OCI-LY7 (cell line): ENCODE results near the gene MKNK2. TPM values are rescaled to one million over a fixed set of nuclear protein-coding genes. Genes with fewer than 3 reads are reported as not detected.

ENCODE experiments used
- BruUV-seq: library from RNA; stranded (reverse); fragments of 400-500 nt; replicated peaks from 2 replicates; lab custom pipeline; 2021; lab: Mats Ljungman, UMichigan
- CTCF ChIA-PET: fragments of 300-600 bp; sonication (Branson Sonifier 250); formaldehyde crosslinking; loops from one replicate; lab custom pipeline; 2022; ENCODE audit warnings: antibody characterized with exemption; ENCODE audit not compliant: unreplicated experiment; lab: Charles Lee
- POLR2A ChIA-PET: fragments of 300-600 bp; sonication (Branson Sonifier 250); formaldehyde crosslinking; loops from one replicate; lab custom pipeline; 2022; ENCODE audit warnings: antibody characterized with exemption; lab: Charles Lee
- DNase-seq: peaks from one replicate; pipeline ENCODE4 v3.0.0-alpha.2; 2015; ENCODE audit warnings: low spot score
- H2AFZ ChIP-seq: fragments of 200-600 bp; sonication (generic), shearing (Covaris generic); 2 replicates; pipeline ENCODE4 v1.6.1; 2014; ENCODE audit warnings: mild to moderate bottlenecking, antibody characterized with exemption, low read length, moderate library complexity
- H3K27ac ChIP-seq: fragments of 200-600 bp; sonication (generic); 2 replicates; pipeline ENCODE4 v1.5.1; 2014; ENCODE audit warnings: mixed run types, low read depth, mild to moderate bottlenecking, moderate library complexity, low read length, inconsistent platforms; ENCODE audit not compliant: poor library complexity, severe bottlenecking
- H3K36me3 ChIP-seq: fragments of 200-600 bp; sonication (generic); 2 replicates; pipeline ENCODE4 v1.6.1; 2014; ENCODE audit warnings: mild to moderate bottlenecking, antibody characterized with exemption, low read length, moderate library complexity, mixed read lengths; ENCODE audit not compliant: insufficient read depth
- H3K4me1 ChIP-seq: fragments of 200-600 bp; sonication (generic); 2 replicates; pipeline ENCODE4 v1.5.1; 2014; ENCODE audit warnings: mild to moderate bottlenecking, low read length; ENCODE audit not compliant: insufficient read depth, poor library complexity, severe bottlenecking
- H3K4me2 ChIP-seq: fragments of 200-600 bp; sonication (generic); 2 replicates; pipeline ENCODE4 v1.6.1; 2014; ENCODE audit warnings: mild to moderate bottlenecking, low read length
- H3K4me3 ChIP-seq: fragments of 200-600 bp; sonication (generic); 2 replicates; pipeline ENCODE4 v1.5.1; 2014; ENCODE audit warnings: mild to moderate bottlenecking, low read depth, low read length; ENCODE audit not compliant: poor library complexity, severe bottlenecking
- H3K79me2 ChIP-seq: fragments of 200-600 bp; sonication (generic); 2 replicates; pipeline ENCODE4 v1.6.1; 2016; ENCODE audit warnings: low read depth, mild to moderate bottlenecking, low read length, moderate library complexity, mixed read lengths; ENCODE audit not compliant: insufficient read depth
- H3K9me2 ChIP-seq: fragments of 200-600 bp; sonication (generic); 2 replicates; pipeline ENCODE4 v1.6.1; 2016; ENCODE audit warnings: mild to moderate bottlenecking, low read length, mixed read lengths; ENCODE audit not compliant: insufficient read depth
- H3K9me3 ChIP-seq: fragments of 200-600 bp; sonication (generic); 2 replicates; pipeline ENCODE4 v1.6.1; 2014; ENCODE audit warnings: mild to moderate bottlenecking, mixed run types, low read length, mixed read lengths
- H4K20me1 ChIP-seq: fragments of 200-600 bp; sonication (generic); 2 replicates; pipeline ENCODE4 v1.6.1; 2014; ENCODE audit warnings: mild to moderate bottlenecking, antibody characterized with exemption, low read length, moderate library complexity, mixed read lengths; ENCODE audit not compliant: insufficient read depth
- EZH2phosphoT487 ChIP-seq: fragments of 200-600 bp; sonication (generic); IDR thresholded peaks from 2 replicates; pipeline ENCODE4 v1.6.1; 2018; ENCODE audit warnings: low read depth, borderline replicate concordance, mild to moderate bottlenecking, mixed run types, antibody characterized with exemption, low read length, moderate library complexity, mixed read lengths
- intact Hi-C: fragments of 100-400 bp; cut with micrococcal nuclease; formaldehyde crosslinking; loops from one replicate; pipeline ENCODE4 v1.10.0; 2022; ENCODE audit not compliant: unreplicated experiment
- total RNA-seq, 2 experiments: library from RNA; depleted of rRNA in 1 of 2; stranded (reverse); fragments of >200 nt in 1 of 2; shearing (Covaris generic) in 1 of 2; gene quantifications; 2 replicates each; pipeline ENCODE4 v1.2.3, GENCODE V29; 2014 to 2022
- TF ChIP-seq, protein P1 (sequence below): fragments of 200-600 bp; sonication (generic); conservative IDR thresholded peaks from 2 replicates; pipeline ENCODE4 v1.5.1; 2014; ENCODE audit warnings: mild to moderate bottlenecking, antibody characterized with exemption, low read length, moderate library complexity, mixed read lengths

Gene MKNK2
- total RNA-seq, 2 experiments from 2014 or later: 115 to 225 TPM

DNA sequence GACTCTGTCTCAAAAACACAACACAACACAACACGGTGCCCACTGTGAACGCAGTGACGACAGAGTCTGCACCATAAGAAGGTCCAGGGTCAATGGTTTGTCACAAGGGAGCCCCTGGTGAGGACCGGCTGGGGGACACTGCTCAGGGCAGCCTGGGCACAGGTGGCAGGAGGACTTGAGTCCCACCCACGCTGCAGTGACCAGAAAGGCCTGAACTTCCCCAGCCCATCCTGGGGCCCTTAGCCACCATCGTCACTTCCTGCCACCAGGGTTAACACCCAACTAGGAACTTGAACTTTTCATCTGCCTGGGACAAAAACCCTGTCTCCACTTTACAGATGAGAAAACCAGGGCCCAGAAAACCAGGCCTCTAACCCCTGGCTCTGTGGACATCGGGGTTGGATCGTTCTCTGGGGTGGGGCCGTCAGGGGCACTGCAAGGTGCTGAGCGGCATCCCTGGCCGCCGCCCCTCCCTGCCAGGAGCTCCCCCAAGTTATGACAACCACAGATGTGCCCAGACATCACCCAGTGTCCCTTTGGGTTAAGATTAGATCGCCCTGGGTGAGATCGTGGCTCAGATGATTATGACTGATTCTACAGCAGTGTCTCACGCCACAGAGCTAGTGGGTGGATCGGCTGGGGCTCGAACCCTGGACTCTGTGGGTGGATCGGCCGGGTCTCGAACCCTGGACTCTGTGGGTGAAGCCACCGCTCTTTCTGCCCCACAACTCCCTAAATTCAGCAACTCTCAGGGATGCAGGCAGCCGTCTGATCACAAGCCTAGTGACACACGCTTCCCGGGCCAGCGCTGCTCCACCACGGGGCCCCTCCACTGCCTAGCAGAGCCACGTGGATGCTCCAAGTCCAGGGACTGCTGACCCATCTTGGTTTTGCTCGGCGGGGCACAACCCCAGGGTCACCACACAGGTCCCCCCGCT, 31.1 kb upstream of the MKNK2 start:
- Histone ChIP-seq H3K4me3 (peak overlapping the region; percentile 85), H3K27ac (peak overlapping the region; percentile 94), H4K20me1 (no peaks in the 10 kb centered on the region), H3K4me2 (peak overlapping the region; percentile 98), H2AFZ (no peak overlapping the region), H3K79me2 (peaks cover 74% of the 10 kb centered on the region), H3K9me3 (no peaks in the 10 kb centered on the region), H3K36me3 (peaks cover 57% of the 10 kb centered on the region), H3K4me1 (peaks cover 49% of the 10 kb centered on the region), H3K9me2 (no peaks in the 10 kb centered on the region)
- intact Hi-C loops: loop anchor here (10.0 kb wide), 1 partner anchor 177 kb away; the partner anchor contains the start of genes ADAT3 and SCAMP4
- DNase-seq: peak; percentile 64
- CTCF ChIA-PET: no interaction called here
- TF ChIP-seq, protein P1, sequence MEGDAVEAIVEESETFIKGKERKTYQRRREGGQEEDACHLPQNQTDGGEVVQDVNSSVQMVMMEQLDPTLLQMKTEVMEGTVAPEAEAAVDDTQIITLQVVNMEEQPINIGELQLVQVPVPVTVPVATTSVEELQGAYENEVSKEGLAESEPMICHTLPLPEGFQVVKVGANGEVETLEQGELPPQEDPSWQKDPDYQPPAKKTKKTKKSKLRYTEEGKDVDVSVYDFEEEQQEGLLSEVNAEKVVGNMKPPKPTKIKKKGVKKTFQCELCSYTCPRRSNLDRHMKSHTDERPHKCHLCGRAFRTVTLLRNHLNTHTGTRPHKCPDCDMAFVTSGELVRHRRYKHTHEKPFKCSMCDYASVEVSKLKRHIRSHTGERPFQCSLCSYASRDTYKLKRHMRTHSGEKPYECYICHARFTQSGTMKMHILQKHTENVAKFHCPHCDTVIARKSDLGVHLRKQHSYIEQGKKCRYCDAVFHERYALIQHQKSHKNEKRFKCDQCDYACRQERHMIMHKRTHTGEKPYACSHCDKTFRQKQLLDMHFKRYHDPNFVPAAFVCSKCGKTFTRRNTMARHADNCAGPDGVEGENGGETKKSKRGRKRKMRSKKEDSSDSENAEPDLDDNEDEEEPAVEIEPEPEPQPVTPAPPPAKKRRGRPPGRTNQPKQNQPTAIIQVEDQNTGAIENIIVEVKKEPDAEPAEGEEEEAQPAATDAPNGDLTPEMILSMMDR: no peak
- no peak for TF ChIP-seq EZH2phosphoT487
- POLR2A ChIA-PET: interaction anchor here (1.0 to 2.8 kb wide), 5 partner anchors 13 to 179 kb away, joined by 3 to 10 read pairs (median 6); no protein-coding TSS in a partner anchor
- BruUV-seq: TSS peak; percentile 66

DNA sequence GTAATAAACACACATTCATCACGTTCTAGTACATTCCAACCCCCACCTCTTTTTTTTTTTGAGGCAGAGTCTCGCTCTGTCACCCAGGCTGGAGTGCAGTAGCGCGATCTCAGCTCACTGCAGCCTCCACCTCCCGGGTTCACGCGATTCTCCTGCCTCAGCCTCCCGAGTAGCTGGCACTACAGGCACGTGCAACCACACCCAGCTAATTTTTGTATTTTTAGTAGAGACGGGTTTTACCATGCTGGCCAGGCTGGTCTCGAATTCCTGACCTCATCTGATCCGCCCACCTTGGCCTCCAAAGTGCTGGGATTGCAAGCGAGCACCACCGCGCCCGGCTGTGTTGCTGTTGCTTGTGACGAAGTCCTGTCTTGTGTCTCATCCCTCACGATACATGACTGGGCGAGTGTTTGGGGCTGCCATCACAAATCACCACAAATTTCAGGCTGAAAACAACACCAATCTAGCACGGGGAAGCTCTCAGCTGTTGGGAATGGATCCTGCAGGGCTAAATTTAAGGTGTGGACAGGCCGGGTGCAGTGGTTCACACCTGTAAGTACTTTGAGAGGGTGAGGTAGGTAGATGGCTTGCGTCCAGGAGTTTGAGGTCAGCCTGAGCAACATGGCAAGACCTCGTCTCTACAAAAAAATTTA, 29.4 kb upstream of the MKNK2 start:
- no peaks in the 10 kb centered on the region for H3K9me3 ChIP-seq
- POLR2A ChIA-PET: no interaction called here
- DNase-seq: no peak
- H3K9me2 ChIP-seq: no peaks in the 10 kb centered on the region
- peak overlapping the region; percentile 34; the same call in 1 of the 2 replicates for H3K4me2 ChIP-seq
- H3K36me3 ChIP-seq: peaks cover 73% of the 10 kb centered on the region
- H3K4me3 ChIP-seq: no peak overlapping the region
- CTCF ChIA-PET: no interaction called here
- peaks cover 82% of the 10 kb centered on the region for H3K79me2 ChIP-seq
- H3K4me1 ChIP-seq: peaks cover 35% of the 10 kb centered on the region
- peak overlapping the region; percentile 39 for H3K27ac ChIP-seq
- TF ChIP-seq EZH2phosphoT487: no peak
- TF ChIP-seq, protein P1: no peak
- no peak overlapping the region for H2AFZ ChIP-seq
- intact Hi-C loops: loop anchor here (10.0 kb wide), 1 partner anchor 176 kb away; the partner anchor contains the start of genes ADAT3 and SCAMP4
- H4K20me1 ChIP-seq: no peaks in the 10 kb centered on the region
- no TSS peak for BruUV-seq
